H1 (cell line): ENCODE data around the gene POTEI. TPM values are rescaled to one million over a fixed set of nuclear protein-coding genes. Genes with fewer than 3 reads are reported as not detected.
"Not testable (repeated sequence)": the region's sequence is repeated elsewhere in the genome, so short reads cannot be mapped to it uniquely, and the experiment has no call there.

ENCODE experiments used
- CTCF ChIA-PET: fragments of 300-600 bp; sonication (Branson Sonifier 250); formaldehyde crosslinking; loops from one replicate; lab custom pipeline; 2021; ENCODE audit not compliant: partially characterized antibody; lab: Charles Lee
- POLR2A ChIA-PET: fragments of 300-600 bp; sonication (Branson Sonifier 250); formaldehyde crosslinking; loops from one replicate; lab custom pipeline; 2021; ENCODE audit warnings: inconsistent platforms; ENCODE audit not compliant: partially characterized antibody; lab: Charles Lee
- DNase-seq, 2 experiments: peaks; one replicate each; pipeline versions ENCODE4 v3.0.0 to v3.0.0-alpha.2; 2010 to 2022; ENCODE audit warnings: low spot score in 2 of 2, low read depth in 1 of 2, mixed read lengths in 1 of 2
- FAIRE-seq: peaks from 2 replicates; lab custom pipeline; 2011; peaks lifted over from hg19 to GRCh38; lab: Jason Lieb, UNC
- H2AFZ ChIP-seq: 2 replicates; pipeline ENCODE4 v1.8.1; 2012; ENCODE audit warnings: low read length, inconsistent platforms
- H2AK5ac ChIP-seq: 2 replicates; pipeline ENCODE4 v1.6.1; 2013; ENCODE audit warnings: low read depth, low read length
- H2BK120ac ChIP-seq: replicated peaks from 2 replicates; pipeline ENCODE3; 2013; ENCODE audit warnings: low read depth, low read length, inconsistent platforms
- H2BK12ac ChIP-seq: 2 replicates; pipeline ENCODE4 v1.6.1; 2013; ENCODE audit warnings: low read depth, low read length
- H2BK15ac ChIP-seq: 2 replicates; pipeline ENCODE4 v1.6.1; 2013; ENCODE audit warnings: low read length
- H2BK20ac ChIP-seq: 2 replicates; pipeline ENCODE4 v1.6.1; 2013; ENCODE audit warnings: low read length
- H2BK5ac ChIP-seq: 2 replicates; pipeline ENCODE4 v1.6.1; 2013; ENCODE audit warnings: low read depth, low read length
- H3K14ac ChIP-seq: 2 replicates; pipeline ENCODE4 v1.6.1; 2013; ENCODE audit warnings: inconsistent platforms; ENCODE audit not compliant: insufficient read length
- H3K18ac ChIP-seq: 2 replicates; pipeline ENCODE4 v1.6.1; 2013; ENCODE audit warnings: low read length; ENCODE audit errors: extremely low read depth
- H3K23ac ChIP-seq: 2 replicates; pipeline ENCODE4 v1.6.1; 2013; ENCODE audit warnings: inconsistent platforms; ENCODE audit not compliant: insufficient read length
- H3K23me2 ChIP-seq: 2 replicates; pipeline ENCODE4 v1.6.1; 2013; ENCODE audit warnings: low read depth, low read length
- H3K27ac ChIP-seq: 2 replicates; pipeline ENCODE4 v1.6.1; 2011; ENCODE audit warnings: low read depth, low read length, inconsistent platforms
- H3K27me3 ChIP-seq, 4 experiments: replicated peaks in 1 of 4; 1 replicate in 1 of 4; 2 replicates in 3 of 4; pipeline versions ENCODE4 v1.6.1 to v1.8.1; 2011 to 2013; ENCODE audit warnings: low read length in 3 of 4, mild to moderate bottlenecking in 3 of 4, inconsistent platforms in 2 of 4, mixed read lengths in 2 of 4, moderate library complexity in 1 of 4; ENCODE audit not compliant: control insufficient read depth in 3 of 4, insufficient read depth in 3 of 4; ENCODE audit errors: extremely low read depth in 1 of 4
- H3K36me3 ChIP-seq, 4 experiments: 2 replicates each; pipeline versions ENCODE4 v1.6.1 to v1.8.1; 2011 to 2013; ENCODE audit warnings: mild to moderate bottlenecking in 4 of 4, low read length in 3 of 4, moderate library complexity in 2 of 4, control low read depth in 1 of 4, inconsistent platforms in 1 of 4; ENCODE audit not compliant: insufficient read depth in 4 of 4, control insufficient read depth in 2 of 4
- H3K4ac ChIP-seq: replicated peaks from 2 replicates; pipeline ENCODE3; 2013; ENCODE audit warnings: low read length, low read depth, mixed read lengths, inconsistent platforms; ENCODE audit not compliant: insufficient read length
- H3K4me1 ChIP-seq, 4 experiments: replicated peaks in 1 of 4; 1 replicate in 1 of 4; 2 replicates in 3 of 4; pipeline versions ENCODE4 v1.6.1 to v1.8.1; 2011 to 2013; ENCODE audit warnings: low read length in 3 of 4, inconsistent platforms in 2 of 4, mixed read lengths in 1 of 4; ENCODE audit not compliant: insufficient read depth in 4 of 4, control insufficient read depth in 3 of 4
- H3K4me2 ChIP-seq, 2 experiments: 2 replicates each; pipeline versions ENCODE4 v1.6.1 to v1.8.1; 2011 to 2013; ENCODE audit warnings: low read depth in 2 of 2, low read length in 2 of 2, control low read depth in 1 of 2, inconsistent platforms in 1 of 2, mild to moderate bottlenecking in 1 of 2; ENCODE audit not compliant: insufficient read depth in 1 of 2
- H3K4me3 ChIP-seq, 4 experiments: fragments of 200-600, 300-600 bp in 1 of 4; sonication (generic), shearing (Covaris generic), sonication (Bioruptor Twin) in 1 of 4; 2 replicates each; pipeline versions ENCODE4 v1.5.1 to v1.8.1; 2011 to 2016; ENCODE audit warnings: low read length in 4 of 4, low read depth in 3 of 4, control low read depth in 2 of 4, inconsistent platforms in 2 of 4, mild to moderate bottlenecking in 2 of 4, mixed read lengths in 1 of 4, moderate library complexity in 1 of 4; ENCODE audit not compliant: insufficient read depth in 2 of 4; ENCODE audit errors: extremely low read depth in 1 of 4
- H3K56ac ChIP-seq: replicated peaks from 2 replicates; pipeline ENCODE3; 2013; ENCODE audit warnings: low read depth, mild to moderate bottlenecking, mixed read lengths, low read length, inconsistent platforms; ENCODE audit not compliant: insufficient read length
- H3K79me1 ChIP-seq: 2 replicates; pipeline ENCODE4 v1.6.1; 2013; ENCODE audit warnings: low read depth, low read length, control low read depth
- H3K79me2 ChIP-seq, 2 experiments: 2 replicates each; pipeline versions ENCODE4 v1.6.1 to v1.8.1; 2012 to 2013; ENCODE audit warnings: low read length in 2 of 2, mild to moderate bottlenecking in 2 of 2, inconsistent platforms in 1 of 2; ENCODE audit not compliant: insufficient read depth in 2 of 2, control insufficient read depth in 1 of 2
- H3K9ac ChIP-seq, 4 experiments: replicated peaks in 1 of 4; 1 replicate in 1 of 4; 2 replicates in 3 of 4; pipeline versions ENCODE4 v1.6.1 to v1.8.1; 2011 to 2013; ENCODE audit warnings: low read depth in 3 of 4, low read length in 3 of 4, control low read depth in 2 of 4, mild to moderate bottlenecking in 2 of 4, moderate library complexity in 2 of 4, inconsistent platforms in 1 of 4; ENCODE audit errors: extremely low read depth in 1 of 4
- H3K9me3 ChIP-seq, 2 experiments: 2 replicates each; pipeline versions ENCODE4 v1.6.1 to v1.8.1; 2012 to 2013; ENCODE audit warnings: mild to moderate bottlenecking in 2 of 2, moderate library complexity in 2 of 2, control low read depth in 1 of 2, inconsistent platforms in 1 of 2, low read depth in 1 of 2, low read length in 1 of 2, mixed read lengths in 1 of 2; ENCODE audit not compliant: insufficient read depth in 2 of 2
- H4K20me1 ChIP-seq, 2 experiments: replicated peaks in 1 of 2; 2 replicates each; pipeline versions ENCODE3 to v1.8.1; 2011 to 2013; ENCODE audit warnings: inconsistent platforms in 2 of 2, low read length in 2 of 2, mild to moderate bottlenecking in 1 of 2; ENCODE audit not compliant: insufficient read depth in 2 of 2, control insufficient read depth in 1 of 2
- H4K5ac ChIP-seq: 2 replicates; pipeline ENCODE4 v1.6.1; 2013; ENCODE audit warnings: low read length, low read depth, mixed read lengths, inconsistent platforms; ENCODE audit not compliant: insufficient read length
- H4K8ac ChIP-seq: 2 replicates; pipeline ENCODE4 v1.8.0; 2013; ENCODE audit warnings: mild to moderate bottlenecking, moderate library complexity, low read length, inconsistent platforms; ENCODE audit not compliant: insufficient read depth; ENCODE audit errors: extremely low read depth
- H4K91ac ChIP-seq: replicated peaks from 2 replicates; pipeline ENCODE3; 2013; ENCODE audit warnings: low read length, mixed read lengths, inconsistent platforms; ENCODE audit not compliant: insufficient read length
- WGBS, 2 experiments: shearing (Covaris generic) in 1 of 2; methylation state at CpG; one replicate each; pipeline versions ENCODE4 v1.1.6 to v1.1.7; 2013 to 2015; ENCODE audit warnings: low lambda C conversion rate in 2 of 2, mixed read lengths in 2 of 2, inconsistent platforms in 1 of 2, low coverage in 1 of 2, missing lambda C conversion rate in 1 of 2; ENCODE audit not compliant: insufficient replicate concordance in 2 of 2, insufficient coverage in 1 of 2, insufficient read length in 1 of 2; ENCODE audit errors: extremely low coverage in 1 of 2, missing lambda C conversion rate in 1 of 2; 5-methylcytosine and 5-hydroxymethylcytosine counted together
- polyA plus RNA-seq, 7 experiments: library from polyadenylated mRNA; depleted of rRNA in 3 of 7; stranded (reverse) in 5 of 7; unstranded in 2 of 7; fragments of >200 nt in 5 of 7; fragments of 200-250 nt in 2 of 7; gene quantifications; 1 replicate in 5 of 7; 2 replicates in 1 of 7; 4 replicates in 1 of 7; pipeline versions ENCODE4 v1.2.1 to v1.2.3, GENCODE V29; 2011 to 2013; ENCODE audit warnings: missing spikeins in 2 of 7, mixed read lengths in 2 of 7
- total RNA-seq: library from RNA; stranded (reverse); fragmentation: NEBNext Ultra II Directional; extraction: Animal tissue kit (Norgen Biotek cat#: 25700); gene quantifications from 2 replicates; pipeline ENCODE4 v1.2.1, GENCODE V29; 2021

The POTEI gene
- total and polyA plus RNA-seq, 2 of the 8 experiments (the other 6 are each of a cell fraction or from before 2014, with no cell fraction given): 0.20 TPM

GRCh38 chr2:130450366-130450765 is 58.8 kb downstream of the POTEI start:
- H3K23me2 ChIP-seq, H4K91ac ChIP-seq, H3K4me3 ChIP-seq, CTCF ChIA-PET, H3K4ac ChIP-seq, H3K79me2 ChIP-seq, H3K27me3 ChIP-seq, H3K14ac ChIP-seq, H3K79me1 ChIP-seq, H3K56ac ChIP-seq, H2BK120ac ChIP-seq, H2BK12ac ChIP-seq, H3K23ac ChIP-seq, H2AK5ac ChIP-seq, POLR2A ChIA-PET, H3K9me3 ChIP-seq, FAIRE-seq, H4K20me1 ChIP-seq, H2AFZ ChIP-seq, H4K8ac ChIP-seq, H3K4me1 ChIP-seq, H2BK5ac ChIP-seq, H4K5ac ChIP-seq, H3K27ac ChIP-seq, H3K4me2 ChIP-seq, H2BK20ac ChIP-seq, H3K9ac ChIP-seq, H3K36me3 ChIP-seq, DNase-seq, H3K18ac ChIP-seq, H2BK15ac ChIP-seq: not testable (repeated sequence)
- 96% methylated on average over 4 of the region's 7 CpGs; no CpG with 5 or more reads in 1 of the 2 experiments for WGBS, 2 experiments
